Activated B cell treated with CpG ODN at 0.5 μM for 24 hours (primary cell): ENCODE measurements around the gene AKR7A3. TPM values are rescaled to one million over a fixed set of nuclear protein-coding genes. Genes with fewer than 3 reads are reported as not detected.
A peak's percentile ranks its signal among the peaks of the same experiment; 100 is the strongest.
"Not testable (repeated sequence)": the region's sequence is repeated elsewhere in the genome, so short reads cannot be mapped to it uniquely, and the experiment has no call there.

Source experiments
- ATAC-seq: fragments of 200-7000 bp; cut with Tn5 transposase; one replicate; pipeline ENCODE4 v1.10.0; 2021; ENCODE audit warnings: low read depth, mild to moderate bottlenecking, moderate library complexity
- CTCF ChIA-PET: fragments of 350-600 bp; sonication (Branson Sonifier 250); formaldehyde crosslinking; loops from one replicate; lab custom pipeline; 2021; ENCODE audit warnings: antibody characterized with exemption; lab: Charles Lee
- POLR2A ChIA-PET: fragments of 350-600 bp; sonication (Branson Sonifier 250); formaldehyde crosslinking; loops from one replicate; lab custom pipeline; 2021; ENCODE audit warnings: antibody characterized with exemption; lab: Charles Lee
- DNase-seq: peaks from one replicate; pipeline ENCODE4 v3.0.0; 2022
- H3K27ac Mint-ChIP-seq: one replicate; pipeline ENCODE4 v1.8.0; 2020; ENCODE audit warnings: mixed read lengths
- H3K27me3 Mint-ChIP-seq: one replicate; pipeline ENCODE4 v1.8.0; 2021; ENCODE audit warnings: mixed read lengths
- H3K36me3 Mint-ChIP-seq: one replicate; pipeline ENCODE4 v1.8.0; 2021; ENCODE audit warnings: low read depth, mixed read lengths
- H3K4me1 Mint-ChIP-seq: one replicate; pipeline ENCODE4 v1.8.0; 2021; ENCODE audit warnings: mixed read lengths
- H3K4me3 Mint-ChIP-seq: one replicate; pipeline ENCODE4 v1.8.0; 2020; ENCODE audit warnings: mild to moderate bottlenecking, mixed read lengths
- H3K9me3 Mint-ChIP-seq: one replicate; pipeline ENCODE4 v1.8.0; 2020; ENCODE audit warnings: mixed read lengths
- intact Hi-C: fragments of 100-400 bp; cut with micrococcal nuclease; formaldehyde crosslinking; loops from one replicate; pipeline ENCODE4 v1.15.1; 2024
- total RNA-seq: library from RNA; stranded (reverse); gene quantifications from 2 replicates; pipeline ENCODE4 v1.2.3, GENCODE V29; 2022
- TF ChIP-seq, protein P1 (sequence below): fragments of 200-600 bp; IDR thresholded peaks from one replicate; pipeline ENCODE4 v1.8.0; 2022; ENCODE audit warnings: antibody characterized with exemption, mild to moderate bottlenecking

The AKR7A3 gene
- total RNA-seq, 1 donor from 2014 or later = 0.80 TPM

DNA sequence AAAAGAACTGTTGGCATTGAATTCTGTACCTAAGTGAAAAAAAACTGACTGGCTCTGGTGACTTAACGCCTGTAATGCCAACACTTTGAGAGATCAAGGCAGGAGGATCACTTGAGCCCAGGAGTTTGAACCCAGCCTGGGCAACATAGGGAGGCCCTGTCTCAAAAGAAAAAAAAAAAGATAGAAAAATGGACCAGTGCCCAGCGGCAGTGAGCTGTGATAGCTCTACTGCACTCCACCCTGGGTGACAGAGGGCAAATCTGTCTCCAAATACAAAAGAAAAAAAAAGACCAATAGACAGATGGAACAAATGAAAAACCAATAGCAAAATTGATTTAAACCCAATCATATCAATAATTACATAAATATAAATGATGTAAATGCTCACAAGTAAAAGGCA, 674 bp upstream of the AKR7A3 start:
- Mint-ChIP-seq H3K27me3 (peaks cover 15% of the 10 kb centered on the region), H3K4me1 (peaks cover 9% of the 10 kb centered on the region), H3K36me3 (peaks cover 3% of the 10 kb centered on the region), H3K4me3 (peak overlapping the region; percentile 65), H3K9me3 (peaks cover 4% of the 10 kb centered on the region), H3K27ac (no peak overlapping the region)
- intact Hi-C loops = no loop called here
- no peak for ATAC-seq
- DNase-seq = no peak
- ChIA-PET CTCF (no interaction called here), POLR2A (no interaction called here)
- TF ChIP-seq, protein P1, sequence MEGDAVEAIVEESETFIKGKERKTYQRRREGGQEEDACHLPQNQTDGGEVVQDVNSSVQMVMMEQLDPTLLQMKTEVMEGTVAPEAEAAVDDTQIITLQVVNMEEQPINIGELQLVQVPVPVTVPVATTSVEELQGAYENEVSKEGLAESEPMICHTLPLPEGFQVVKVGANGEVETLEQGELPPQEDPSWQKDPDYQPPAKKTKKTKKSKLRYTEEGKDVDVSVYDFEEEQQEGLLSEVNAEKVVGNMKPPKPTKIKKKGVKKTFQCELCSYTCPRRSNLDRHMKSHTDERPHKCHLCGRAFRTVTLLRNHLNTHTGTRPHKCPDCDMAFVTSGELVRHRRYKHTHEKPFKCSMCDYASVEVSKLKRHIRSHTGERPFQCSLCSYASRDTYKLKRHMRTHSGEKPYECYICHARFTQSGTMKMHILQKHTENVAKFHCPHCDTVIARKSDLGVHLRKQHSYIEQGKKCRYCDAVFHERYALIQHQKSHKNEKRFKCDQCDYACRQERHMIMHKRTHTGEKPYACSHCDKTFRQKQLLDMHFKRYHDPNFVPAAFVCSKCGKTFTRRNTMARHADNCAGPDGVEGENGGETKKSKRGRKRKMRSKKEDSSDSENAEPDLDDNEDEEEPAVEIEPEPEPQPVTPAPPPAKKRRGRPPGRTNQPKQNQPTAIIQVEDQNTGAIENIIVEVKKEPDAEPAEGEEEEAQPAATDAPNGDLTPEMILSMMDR = no peak

DNA sequence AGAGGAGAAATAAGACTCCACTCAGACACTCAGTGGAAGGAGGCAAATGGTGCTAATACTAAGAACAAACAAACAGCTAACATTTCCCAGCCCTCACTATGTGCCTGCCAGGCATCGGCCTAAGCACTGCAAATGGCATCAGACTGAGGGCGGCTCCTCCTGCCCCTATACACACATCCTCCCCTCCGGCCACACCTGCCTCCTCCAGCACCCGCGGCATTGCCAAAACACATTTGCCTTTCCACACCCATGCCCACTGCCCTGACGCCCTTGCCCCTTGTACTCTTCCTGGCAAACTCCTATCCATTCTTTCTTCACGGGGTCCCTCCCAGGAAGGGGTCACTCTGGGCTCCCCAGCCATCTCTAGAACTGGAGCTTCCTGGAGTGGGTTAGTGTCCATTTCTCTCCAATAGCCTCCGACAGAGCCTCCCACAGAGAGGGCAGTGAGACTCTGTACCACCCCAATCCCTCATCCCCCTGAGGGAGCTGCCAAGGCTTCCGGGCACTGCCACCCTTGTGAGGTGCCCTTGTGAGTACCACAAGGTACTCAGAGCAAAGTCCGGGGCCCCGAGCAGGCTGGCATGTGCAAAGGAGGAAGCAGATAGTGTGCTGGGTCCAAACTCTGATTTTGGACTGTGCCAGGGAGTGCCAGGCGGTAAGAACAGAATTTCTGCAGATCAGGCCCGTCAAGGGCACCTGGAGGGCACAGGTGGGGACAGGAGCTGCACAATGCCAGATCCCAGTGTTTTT, 959 bp downstream of the AKR7A3 start:
- CTCF ChIA-PET = no interaction called here
- H3K27me3 Mint-ChIP-seq = peaks cover 15% of the 10 kb centered on the region
- intact Hi-C loops = no loop called here
- peak overlapping the region; percentile 75 for H3K4me3 Mint-ChIP-seq
- H3K4me1 Mint-ChIP-seq = peaks cover 9% of the 10 kb centered on the region
- ATAC-seq = no peak
- POLR2A ChIA-PET = no interaction called here
- no peak overlapping the region for H3K27ac Mint-ChIP-seq
- H3K36me3 Mint-ChIP-seq = peaks cover 2% of the 10 kb centered on the region
- TF ChIP-seq, protein P1 = no peak
- no peaks in the 10 kb centered on the region for H3K9me3 Mint-ChIP-seq
- DNase-seq = no peak

DNA sequence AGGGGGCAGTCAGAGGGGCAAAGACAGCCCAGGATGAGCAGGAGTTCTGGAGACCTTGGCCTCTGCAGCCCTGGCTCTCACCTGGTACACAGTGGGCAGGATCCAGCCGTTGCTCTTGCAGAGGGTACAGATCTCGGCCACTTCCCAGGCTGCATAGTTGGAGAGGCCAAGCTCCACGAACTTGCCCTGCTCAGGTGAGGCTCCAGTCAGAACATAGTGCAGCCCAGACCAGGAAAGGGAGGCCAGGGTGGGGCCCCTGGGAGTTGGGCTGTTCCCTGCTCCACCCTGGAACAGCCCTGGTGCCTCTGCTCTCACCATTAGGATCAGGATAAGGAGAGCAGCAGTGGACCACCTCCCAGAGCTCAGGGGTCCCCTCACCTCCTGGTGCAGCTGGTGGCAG, 2.8 kb downstream of the AKR7A3 start:
- DNase-seq, H3K4me3 Mint-ChIP-seq, H3K27ac Mint-ChIP-seq, H3K4me1 Mint-ChIP-seq, POLR2A ChIA-PET, CTCF ChIA-PET, intact Hi-C loops, ATAC-seq, H3K9me3 Mint-ChIP-seq, H3K36me3 Mint-ChIP-seq: not testable (repeated sequence)
- peaks cover 15% of the 10 kb centered on the region for H3K27me3 Mint-ChIP-seq

DNA sequence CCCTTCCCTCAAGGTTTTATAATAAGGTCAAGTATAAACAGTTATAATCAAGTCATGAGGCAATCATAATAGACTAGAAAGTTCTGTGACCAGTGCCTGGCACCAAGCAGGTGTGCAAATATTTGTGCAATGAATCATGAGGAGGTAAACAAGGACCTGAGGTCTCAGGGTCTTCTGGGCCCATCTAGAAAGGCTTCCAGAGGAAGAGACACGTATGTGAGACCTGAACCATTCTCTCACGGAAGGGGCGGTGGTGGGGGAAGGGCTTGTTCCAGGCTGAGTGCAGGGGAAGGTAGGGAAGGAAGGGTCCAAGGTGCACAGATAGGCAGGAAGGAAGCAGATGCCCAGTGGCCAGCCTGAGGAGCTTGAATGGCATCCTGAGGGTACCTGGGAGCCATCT, 3.2 kb downstream of the AKR7A3 start:
- CTCF ChIA-PET, H3K4me1 Mint-ChIP-seq, H3K27ac Mint-ChIP-seq, POLR2A ChIA-PET, H3K4me3 Mint-ChIP-seq, DNase-seq, H3K9me3 Mint-ChIP-seq, H3K36me3 Mint-ChIP-seq, ATAC-seq, intact Hi-C loops: not testable (repeated sequence)
- H3K27me3 Mint-ChIP-seq = peaks cover 15% of the 10 kb centered on the region

DNA sequence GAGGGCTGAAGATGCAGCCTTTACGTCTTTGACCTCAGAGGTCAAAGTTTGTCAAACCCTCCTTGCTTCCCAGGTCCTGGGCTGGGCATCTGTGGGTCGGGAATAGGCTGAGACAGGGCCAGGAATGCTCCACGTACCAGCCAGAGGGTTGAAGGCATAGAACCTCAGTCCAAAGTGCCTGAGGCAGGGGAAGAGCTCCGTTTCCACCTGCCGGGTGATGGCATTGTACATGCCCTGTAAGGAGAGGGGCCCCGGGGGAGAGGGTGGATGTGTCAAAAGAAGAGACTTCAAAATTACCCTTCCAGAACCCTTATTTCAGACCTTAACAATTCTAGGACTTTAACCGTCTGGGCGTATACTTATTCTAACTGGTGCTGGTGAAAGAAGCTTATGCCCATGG, 3.7 kb downstream of the AKR7A3 start:
- ATAC-seq = no peak
- intact Hi-C loops = no loop called here
- Mint-ChIP-seq H3K4me1 (peaks cover 9% of the 10 kb centered on the region), H3K27me3 (peaks cover 14% of the 10 kb centered on the region), H3K27ac (no peak overlapping the region), H3K9me3 (no peaks in the 10 kb centered on the region), H3K4me3 (no peak overlapping the region), H3K36me3 (peaks cover 2% of the 10 kb centered on the region)
- TF ChIP-seq, protein P1 = no peak
- ChIA-PET CTCF (no interaction called here), POLR2A (no interaction called here)
- DNase-seq = no peak

DNA sequence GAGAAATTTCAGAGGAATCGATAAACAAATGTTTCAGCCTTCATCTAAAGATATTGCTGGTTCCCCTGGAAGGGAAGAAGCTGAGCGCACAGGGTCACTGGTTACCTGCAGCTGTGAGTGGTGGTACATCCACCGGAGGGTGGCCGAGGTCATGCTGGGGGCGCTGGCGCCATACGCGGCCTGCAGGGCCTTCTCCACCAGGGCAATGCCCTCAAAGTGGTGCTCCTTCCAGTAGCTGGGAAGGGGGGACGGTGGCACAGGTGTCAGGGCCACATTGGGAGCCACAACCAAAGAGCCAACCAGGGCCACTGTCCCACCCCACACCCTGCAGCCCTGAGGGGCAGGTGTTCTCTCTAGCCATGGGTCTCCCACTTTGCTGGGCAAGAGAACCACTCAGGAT, 4.7 kb downstream of the AKR7A3 start:
- peaks cover 3% of the 10 kb centered on the region for H3K9me3 Mint-ChIP-seq
- H3K4me1 Mint-ChIP-seq = peaks cover 5% of the 10 kb centered on the region
- DNase-seq (no peak), ATAC-seq (no peak)
- H3K27ac Mint-ChIP-seq = no peak overlapping the region
- peaks cover 2% of the 10 kb centered on the region for H3K36me3 Mint-ChIP-seq
- H3K4me3 Mint-ChIP-seq = no peak overlapping the region
- TF ChIP-seq, protein P1 = no peak
- peaks cover 5% of the 10 kb centered on the region for H3K27me3 Mint-ChIP-seq
- CTCF ChIA-PET = no interaction called here
- intact Hi-C loops = no loop called here
- POLR2A ChIA-PET = no interaction called here
